Measurements from ENCODE around the gene ANKRD33B.
A peak's percentile ranks its signal among the peaks of the same experiment; 100 is the strongest.

The ANKRD33B gene

GRCh38 chr5:10522224-10522611 is 41.7 kb upstream of the ANKRD33B start:
- no peak overlapping the region for H3K4me3 ChIP-seq (ENCODE audit: low read depth, low read length)
- TF ChIP-seq CTCF (conservative IDR thresholded peaks at IDR 0.05; ENCODE audit: low read depth, low read length) = no peak
- DNase-seq (ENCODE audit: low read depth) = no peak

GRCh38 chr5:10524376-10525123 is 39.3 kb upstream of the ANKRD33B start:
- no peak overlapping the region for H3K4me3 ChIP-seq (ENCODE audit: low read depth, low read length)
- TF ChIP-seq CTCF (conservative IDR thresholded peaks at IDR 0.05; ENCODE audit: low read depth, low read length) = no peak
- peak; percentile 72 for DNase-seq (ENCODE audit: low read depth)

GRCh38 chr5:10525124-10525495 is 38.8 kb upstream of the ANKRD33B start:
- no peak overlapping the region for H3K4me3 ChIP-seq (ENCODE audit: low read depth, low read length)
- TF ChIP-seq CTCF (conservative IDR thresholded peaks at IDR 0.05; ENCODE audit: low read depth, low read length) = no peak
- DNase-seq (ENCODE audit: low read depth) = no peak

- no peak for TF ChIP-seq CTCF (conservative IDR thresholded peaks at IDR 0.05; ENCODE audit: low read depth, low read length)
- DNase-seq (ENCODE audit: low read depth) = peak; percentile 81
- H3K4me3 ChIP-seq (ENCODE audit: low read depth, low read length) = no peak overlapping the region
Observed at GRCh38 chr5:10527281-10527950, 36.5 kb upstream of the ANKRD33B start.

GRCh38 chr5:10528056-10528816 is 35.6 kb upstream of the ANKRD33B start:
- no peak overlapping the region for H3K4me3 ChIP-seq (ENCODE audit: low read depth, low read length)
- peak; percentile 29 for TF ChIP-seq CTCF (conservative IDR thresholded peaks at IDR 0.05; ENCODE audit: low read depth, low read length)
- DNase-seq (ENCODE audit: low read depth) = peak; percentile 44

GRCh38 chr5:10528827-10529226 is 35.0 kb upstream of the ANKRD33B start:
- no peak for DNase-seq (ENCODE audit: low read depth)
- TF ChIP-seq CTCF (conservative IDR thresholded peaks at IDR 0.05; ENCODE audit: low read depth, low read length) = no peak
- H3K4me3 ChIP-seq (ENCODE audit: low read depth, low read length) = no peak overlapping the region
